NCI-H187 treated with DMSO at 0.1 percent for 48 hours (cell line): ENCODE data around the gene SUN1.
"Not testable (repeated sequence)": the region's sequence is repeated elsewhere in the genome, so short reads cannot be mapped to it uniquely, and the experiment has no call there.

Experiments
- DNase-seq: peaks from one replicate; lab custom pipeline; 2025; lab: John Stamatoyannopoulos, UW

Gene SUN1

DNA sequence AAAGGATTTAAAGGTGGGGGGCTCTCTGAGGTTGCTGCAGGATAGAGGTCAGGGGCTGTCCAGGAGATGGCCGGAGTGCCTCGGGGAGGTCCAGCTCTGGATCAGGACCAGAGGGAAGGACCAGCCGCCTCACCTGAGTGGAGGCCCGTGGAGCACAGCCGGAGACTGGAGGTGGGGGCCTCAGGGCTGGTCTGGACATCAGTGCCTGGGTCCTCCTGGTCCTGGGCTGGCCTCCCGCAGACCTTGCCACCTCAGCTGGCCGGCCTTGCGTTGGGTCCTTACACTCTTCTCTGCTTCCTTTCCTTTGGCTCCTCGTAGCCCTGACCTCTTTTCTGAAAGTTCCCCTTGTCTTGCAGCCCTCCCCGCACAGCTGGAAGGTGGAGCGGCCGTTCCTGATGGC, 2.0 kb downstream of the SUN1 start:
- no peak for DNase-seq

DNA sequence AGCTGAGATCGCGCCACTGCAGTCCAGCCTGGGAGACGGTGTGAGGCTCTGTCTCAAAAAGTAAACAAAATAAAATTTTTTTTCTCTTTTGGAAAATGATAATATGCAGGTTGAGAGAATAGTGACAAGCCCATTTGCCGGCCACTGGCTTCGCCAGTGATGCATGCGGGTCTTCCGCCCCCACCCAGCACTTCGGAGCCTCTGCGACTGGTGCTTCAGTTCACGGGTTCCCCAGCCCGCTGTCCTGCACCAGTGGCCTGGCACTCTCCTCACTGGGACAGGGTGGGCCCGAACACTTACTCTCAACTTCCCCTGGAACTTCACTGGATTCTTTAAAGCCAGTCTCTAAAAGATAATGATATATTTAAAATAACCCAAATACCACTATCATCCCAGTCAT, 2.7 kb downstream of the SUN1 start:
- DNase-seq = no peak

DNA sequence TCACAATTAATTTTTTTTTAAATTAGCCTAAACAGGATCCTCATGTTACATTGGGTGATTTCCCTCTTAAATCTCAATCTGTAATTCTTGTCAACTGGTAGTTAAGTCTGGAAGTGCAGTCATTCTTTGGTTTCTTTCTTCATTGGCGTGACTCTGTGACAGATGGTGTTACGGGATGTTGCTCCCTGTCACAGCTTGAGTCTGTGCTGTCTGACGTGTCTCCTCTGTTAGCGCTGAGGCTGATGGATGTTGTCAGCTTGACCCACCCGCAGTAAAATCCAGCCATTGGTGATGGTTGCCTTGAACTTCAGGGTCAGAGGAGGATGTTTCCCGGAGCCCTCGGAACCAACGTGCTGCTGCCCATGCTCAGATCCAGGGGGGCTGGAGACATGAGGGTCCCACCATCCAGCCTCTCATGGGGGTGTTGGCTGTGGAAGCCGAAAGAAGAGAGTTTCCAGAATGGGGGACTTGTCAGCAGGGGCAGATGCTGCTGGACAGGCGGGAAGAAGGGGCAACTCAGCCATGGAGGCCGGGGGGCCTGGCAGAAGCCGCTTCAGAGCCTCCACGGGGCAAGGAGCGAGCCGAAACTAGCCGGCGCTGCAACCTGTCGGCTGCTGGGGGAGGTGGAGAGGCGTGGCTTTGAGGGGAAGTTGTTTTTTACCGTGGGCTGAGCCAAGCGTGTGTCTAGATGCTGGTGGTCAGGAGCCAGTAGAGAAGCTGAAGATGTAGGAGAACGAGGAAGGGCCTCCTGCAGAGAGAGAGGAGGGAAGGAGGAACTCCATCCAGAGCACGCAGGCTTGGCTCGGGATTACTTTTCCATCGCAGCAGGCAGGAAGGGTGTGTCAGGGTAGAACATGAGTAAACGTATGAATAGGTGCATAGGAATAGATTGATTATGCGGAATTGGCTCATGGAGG, 3.5 kb downstream of the SUN1 start:
- DNase-seq = no peak

- no peak for DNase-seq
Measured at GRCh38 chr7:836429-836828, 4.2 kb downstream of the SUN1 start.

- no peak for DNase-seq
Measured at GRCh38 chr7:837001-837400, 4.7 kb downstream of the SUN1 start.

DNA sequence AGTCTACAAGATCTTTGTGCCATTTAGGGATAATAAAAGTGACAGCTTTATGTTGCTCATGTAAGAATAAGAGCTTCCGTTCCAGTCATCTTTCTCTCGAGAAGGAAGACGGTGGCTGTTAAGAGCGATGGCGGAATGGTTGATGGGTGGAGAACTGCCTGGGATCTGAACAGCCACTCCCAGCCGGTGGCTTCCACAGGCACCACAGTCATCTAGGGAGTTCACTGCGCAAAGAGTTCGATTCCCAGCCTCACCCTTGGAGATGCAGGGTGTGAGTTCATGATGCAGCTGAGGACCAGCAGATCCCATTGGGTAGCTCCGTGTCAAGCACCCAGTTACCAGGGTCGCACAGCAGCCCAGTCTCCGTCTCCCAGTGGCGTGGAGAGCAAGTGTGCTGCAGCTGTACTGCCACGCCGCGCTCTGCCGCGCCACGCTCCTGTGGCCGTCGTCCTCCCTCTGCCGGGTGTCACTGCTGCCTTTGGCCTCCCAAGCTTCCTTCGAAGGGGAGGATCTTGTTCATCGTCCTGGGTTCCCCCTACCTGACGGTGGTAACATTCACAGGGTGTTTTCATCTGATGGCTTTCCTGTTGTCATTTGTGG, 7.8 kb downstream of the SUN1 start:
- DNase-seq = no peak

GRCh38 chr7:841943-842342, 9.7 kb downstream of the SUN1 start:
- no peak for DNase-seq

DNA sequence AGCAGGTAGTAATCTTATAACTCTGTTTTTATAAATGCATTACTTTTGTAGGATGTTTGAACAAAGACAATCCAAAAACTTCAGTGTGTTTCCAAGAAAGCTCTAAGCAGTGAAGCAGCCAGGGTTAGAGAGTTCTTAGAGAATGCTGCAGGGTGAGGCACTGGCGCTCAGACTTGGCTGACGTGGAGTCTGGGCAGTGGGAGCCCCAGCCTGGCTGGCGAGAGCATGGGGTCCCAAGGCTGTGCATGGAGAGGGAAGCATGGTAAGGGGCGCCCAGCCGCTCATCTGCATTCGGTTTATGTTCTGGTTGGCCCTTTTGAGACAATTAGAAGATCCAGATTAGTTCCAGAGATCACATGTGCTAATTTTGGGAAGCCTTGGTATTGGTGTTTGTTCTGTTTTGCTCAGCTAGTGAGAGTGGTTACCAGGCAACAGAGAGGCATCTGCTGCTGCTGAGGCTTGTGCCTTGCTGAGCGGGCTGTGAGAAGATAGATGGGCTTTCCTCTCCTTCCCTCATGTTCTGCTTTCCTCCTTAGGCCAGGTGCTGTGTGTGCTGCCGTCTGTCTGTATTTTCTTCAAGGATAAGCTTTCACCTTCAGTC, 10.3 kb downstream of the SUN1 start:
- DNase-seq = no peak

- no peak for DNase-seq
Measured at GRCh38 chr7:843230-843629, 11.0 kb downstream of the SUN1 start.

DNA sequence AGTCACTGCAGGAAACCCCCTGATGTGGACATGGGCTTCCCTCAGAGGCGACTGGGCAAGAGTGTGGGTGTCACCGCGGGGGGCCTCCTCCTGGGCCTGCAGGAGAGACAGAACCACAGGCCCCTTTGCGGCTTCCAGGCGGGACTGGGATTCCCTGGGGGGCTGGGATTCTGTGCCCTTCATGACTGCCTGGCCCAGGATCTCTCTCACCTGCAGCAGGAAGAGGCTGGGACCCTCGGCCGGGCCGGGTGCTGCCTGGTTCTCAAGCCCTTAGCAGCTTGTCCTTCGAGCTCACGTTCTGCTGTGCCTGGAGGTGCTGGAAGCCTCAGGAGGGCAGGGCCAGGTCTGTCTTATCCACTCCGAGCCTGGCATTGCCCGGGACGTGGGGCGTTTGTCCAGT, 11.8 kb downstream of the SUN1 start:
- DNase-seq = no peak

DNA sequence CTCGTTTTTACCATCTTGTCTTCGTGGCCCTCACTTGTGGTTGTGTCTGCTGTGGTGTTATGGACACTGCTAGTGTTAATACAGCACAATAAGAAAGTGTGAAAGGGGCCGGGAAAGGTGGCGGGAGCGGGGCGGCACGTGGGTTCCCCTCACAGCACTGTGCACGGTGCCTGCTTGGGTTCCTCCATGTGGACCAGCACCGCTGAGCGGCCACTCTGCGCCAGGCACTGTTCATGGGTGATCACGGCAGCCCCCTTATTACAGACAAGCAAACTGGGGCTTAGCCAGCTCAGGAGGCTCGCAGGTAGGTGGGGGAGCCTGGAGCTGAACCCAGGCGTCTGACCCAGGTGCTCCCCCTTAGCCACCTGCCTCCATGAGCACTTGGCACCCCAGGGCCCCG, 12.2 kb downstream of the SUN1 start:
- no peak for DNase-seq

- DNase-seq = no peak
Measured at GRCh38 chr7:845091-845490, 12.8 kb downstream of the SUN1 start.

- no peak for DNase-seq
Measured at GRCh38 chr7:845731-846130, 13.5 kb downstream of the SUN1 start.

- DNase-seq = not testable (repeated sequence)
Measured at GRCh38 chr7:846958-847650, 14.8 kb downstream of the SUN1 start.

- DNase-seq = not testable (repeated sequence)
Measured at GRCh38 chr7:847728-848127, 15.5 kb downstream of the SUN1 start.

- DNase-seq = no peak
Measured at GRCh38 chr7:849145-849544, 16.9 kb downstream of the SUN1 start.

- DNase-seq = no peak
Measured at GRCh38 chr7:849781-850180, 17.5 kb downstream of the SUN1 start.

DNA sequence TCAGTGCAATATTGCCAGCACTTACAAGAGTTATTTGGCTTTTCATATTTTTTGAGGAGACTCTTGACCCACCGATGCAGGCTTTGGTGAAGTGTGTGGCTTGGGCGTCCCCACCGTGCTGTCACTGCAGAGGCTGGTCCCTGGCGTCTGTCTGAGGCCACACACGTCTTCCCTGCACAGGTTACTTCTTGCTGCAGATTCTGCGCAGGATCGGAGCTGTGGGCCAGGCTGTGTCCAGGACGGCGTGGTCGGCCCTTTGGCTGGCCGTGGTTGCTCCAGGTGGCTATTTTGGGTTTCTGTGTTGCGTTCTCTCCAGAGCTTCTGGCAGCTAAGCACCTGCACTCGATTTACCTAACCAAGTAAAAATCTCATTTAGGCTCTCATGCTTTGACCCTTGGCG, 18.9 kb downstream of the SUN1 start:
- no peak for DNase-seq

DNA sequence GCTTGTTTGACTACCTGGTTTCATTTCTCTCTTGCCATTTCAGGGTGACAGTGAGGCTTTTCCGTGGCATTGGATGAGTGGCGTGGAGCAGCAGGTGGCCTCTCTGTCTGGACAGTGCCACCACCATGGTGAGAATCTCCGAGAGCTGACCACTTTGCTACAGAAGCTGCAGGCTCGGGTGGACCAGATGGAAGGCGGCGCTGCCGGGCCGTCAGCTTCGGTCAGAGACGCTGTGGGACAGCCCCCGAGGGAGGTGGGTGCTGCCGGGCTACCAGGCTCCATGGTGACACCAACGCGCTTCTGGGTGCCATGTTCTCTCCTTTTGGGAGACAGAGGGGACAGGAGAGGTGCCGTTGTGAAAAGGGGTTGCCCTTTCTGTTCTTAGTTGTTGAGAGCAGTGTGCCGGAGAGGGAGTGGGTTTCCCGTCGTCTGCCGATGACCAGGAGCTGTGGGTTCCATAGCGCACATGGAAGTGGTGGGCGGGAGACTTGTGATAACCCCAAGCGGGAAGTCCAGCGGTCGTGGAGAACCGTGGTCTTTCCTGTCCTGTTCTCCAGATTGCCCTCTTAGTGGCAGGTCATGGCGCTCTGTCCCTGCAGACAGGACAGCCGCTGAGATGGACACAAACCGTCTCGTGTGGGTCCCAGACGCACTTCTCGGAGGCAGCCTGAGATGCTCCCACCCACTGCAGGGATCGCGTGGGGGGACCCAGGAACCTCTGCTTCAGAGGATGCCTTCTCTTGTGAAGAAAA, 21.3 kb downstream of the SUN1 start:
- DNase-seq = no peak

- DNase-seq = no peak
Measured at GRCh38 chr7:854118-854775, 22.0 kb downstream of the SUN1 start.

- no peak for DNase-seq
Measured at GRCh38 chr7:855686-856369, 23.6 kb downstream of the SUN1 start.
